GM21423 (cell line): ENCODE results near the gene ZSCAN10.

Source experiments
- ATAC-seq: cut with Tn5 transposase; IDR thresholded peaks from one replicate; pipeline ENCODE4 v1.9.1; 2021; ENCODE audit warnings: mild to moderate bottlenecking, moderate library complexity; ENCODE audit not compliant: unreplicated experiment

ZSCAN10 gene

DNA sequence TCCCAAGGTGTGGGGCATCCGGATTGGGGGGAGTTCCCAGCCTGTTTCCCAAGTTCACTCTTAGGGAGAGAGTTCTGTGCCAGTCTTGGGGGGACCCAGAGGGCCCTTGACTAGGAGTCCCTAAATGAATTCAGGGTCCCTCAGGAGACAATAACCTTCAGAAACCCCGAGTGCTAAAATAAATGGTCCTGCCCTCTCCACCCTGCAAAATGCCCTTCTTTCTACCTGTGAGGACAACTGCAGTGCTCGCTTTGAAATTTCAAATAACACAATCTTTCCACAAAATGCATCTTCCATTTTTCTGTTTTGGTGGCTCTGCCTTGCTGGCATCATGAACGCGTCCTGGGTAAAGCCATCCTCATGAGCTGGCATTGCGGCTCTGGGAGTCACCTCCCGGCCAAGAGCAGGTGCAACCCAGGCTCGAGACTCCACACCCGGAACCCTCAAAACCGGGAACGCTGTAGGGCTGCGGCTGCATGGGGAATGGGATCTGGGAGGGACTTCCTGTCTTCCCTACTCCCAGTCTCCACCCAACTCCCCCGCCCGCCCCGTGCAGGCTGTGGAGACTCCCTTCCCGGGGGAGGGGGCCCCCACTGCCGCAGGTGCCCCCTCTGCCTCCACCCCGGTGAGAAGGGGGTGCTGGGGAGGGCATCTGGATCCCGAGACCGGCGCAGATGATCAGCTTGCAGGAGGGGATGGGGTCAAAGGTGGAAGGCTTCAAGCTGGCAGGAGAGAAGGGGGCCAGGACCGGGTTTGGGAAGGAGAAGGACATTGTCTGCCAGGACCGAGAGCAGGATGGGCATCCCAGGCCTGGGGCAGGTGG lies 13.2 kb upstream of the ZSCAN10 start, which contains the start of gene ZNF205:
Gene ZNF205 (plus strand): TSS at position 529 of the 823 bp plus-strand sequence. CDS start 845 bp downstream, outside the sequence.
- ATAC-seq = no peak

DNA sequence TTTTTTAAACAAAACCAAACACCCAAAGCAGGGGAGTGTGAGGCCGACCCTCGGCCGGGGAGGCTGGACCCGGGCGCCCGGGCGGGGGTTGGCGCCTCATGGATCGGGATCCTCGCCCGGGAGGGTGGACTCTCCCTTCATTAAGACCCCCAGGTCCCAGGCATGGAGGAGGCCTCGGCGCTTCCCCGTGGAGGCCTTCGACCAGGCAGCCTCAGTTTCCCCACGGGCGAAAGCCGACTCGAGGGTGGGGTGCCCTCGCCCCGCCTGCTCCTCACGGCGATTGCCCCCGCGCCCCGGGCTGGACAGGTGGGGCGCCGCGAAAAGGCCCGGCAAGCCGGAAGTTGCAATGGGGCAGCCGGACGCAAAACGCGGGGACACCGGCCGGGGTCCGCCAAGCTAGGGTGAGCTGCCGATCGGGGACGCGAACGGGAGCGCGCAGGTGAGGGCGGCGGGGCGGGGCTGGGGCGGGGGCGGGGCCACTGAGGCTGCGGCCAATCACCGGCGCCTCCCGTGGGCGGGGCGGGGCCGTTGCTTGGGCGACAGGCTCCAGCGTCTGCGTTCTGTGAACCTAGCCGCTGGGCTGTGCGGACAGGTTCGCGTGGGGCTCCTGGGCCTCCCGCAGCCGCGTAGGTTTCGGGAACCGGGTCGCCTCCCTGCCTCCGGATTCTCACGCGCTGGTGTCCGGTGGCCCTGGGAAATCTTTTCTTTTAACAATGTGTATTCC lies 7.3 kb upstream of the ZSCAN10 start:
- peak; percentile 87 for ATAC-seq

GRCh38 chr16:3101841-3102470 lies 2.9 kb upstream of the ZSCAN10 start:
- ATAC-seq = no peak

- no peak for ATAC-seq
Observed at GRCh38 chr16:3101018-3101840, 2.1 kb upstream of the ZSCAN10 start.

- ATAC-seq = peak; percentile 61
Observed at GRCh38 chr16:3099732-3100499, 822 bp upstream of the ZSCAN10 start.

DNA sequence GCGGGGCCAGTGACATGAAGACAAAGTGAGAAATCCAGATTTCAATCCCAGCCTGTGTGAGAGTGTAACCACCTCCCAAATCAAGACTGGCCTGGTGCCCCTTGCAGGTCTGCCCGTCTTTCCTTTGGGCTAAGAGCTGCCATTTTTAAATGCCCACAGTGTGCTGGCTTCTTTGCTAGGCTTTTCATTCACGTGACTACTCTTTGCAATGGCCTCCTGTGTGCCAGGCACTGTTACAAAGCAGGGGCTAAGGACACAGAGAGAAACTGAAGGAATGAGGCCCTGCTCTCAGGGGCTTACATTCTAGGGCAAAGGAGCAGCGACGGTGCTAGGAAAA lies 269 bp upstream of the ZSCAN10 start:
- no peak for ATAC-seq

GRCh38 chr16:3097266-3097665 lies 1.8 kb downstream of the ZSCAN10 start:
- no peak for ATAC-seq

GRCh38 chr16:3096362-3096761 lies 2.7 kb downstream of the ZSCAN10 start:
- no peak for ATAC-seq

DNA sequence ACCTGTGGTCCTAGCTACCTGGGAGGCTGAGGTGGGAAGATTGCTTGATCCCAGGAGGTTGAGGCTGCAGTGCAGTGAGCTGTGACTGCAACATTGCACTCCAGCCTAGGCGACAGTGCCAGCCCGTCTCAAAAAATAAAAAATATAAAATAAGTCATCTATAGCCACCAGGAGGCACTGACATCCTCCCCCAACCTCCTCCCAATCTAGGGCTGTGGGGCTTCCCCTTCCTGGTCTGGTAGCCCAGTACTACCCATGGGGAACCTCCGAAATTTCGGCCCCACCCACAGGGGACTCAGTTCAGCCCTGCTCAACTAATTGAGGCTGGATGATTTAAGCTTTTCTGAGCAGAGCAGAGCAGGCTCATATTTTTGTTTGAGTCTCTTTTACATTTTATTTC lies 3.2 kb downstream of the ZSCAN10 start:
- ATAC-seq = peak; percentile 66

GRCh38 chr16:3094289-3095027 lies 4.6 kb downstream of the ZSCAN10 start:
- no peak for ATAC-seq

GRCh38 chr16:3092501-3092941 lies 6.6 kb downstream of the ZSCAN10 start:
- no peak for ATAC-seq

GRCh38 chr16:3091551-3091950 lies 7.5 kb downstream of the ZSCAN10 start:
- ATAC-seq = no peak

- ATAC-seq = no peak
Observed at GRCh38 chr16:3089717-3090592, 9.1 kb downstream of the ZSCAN10 start.

DNA sequence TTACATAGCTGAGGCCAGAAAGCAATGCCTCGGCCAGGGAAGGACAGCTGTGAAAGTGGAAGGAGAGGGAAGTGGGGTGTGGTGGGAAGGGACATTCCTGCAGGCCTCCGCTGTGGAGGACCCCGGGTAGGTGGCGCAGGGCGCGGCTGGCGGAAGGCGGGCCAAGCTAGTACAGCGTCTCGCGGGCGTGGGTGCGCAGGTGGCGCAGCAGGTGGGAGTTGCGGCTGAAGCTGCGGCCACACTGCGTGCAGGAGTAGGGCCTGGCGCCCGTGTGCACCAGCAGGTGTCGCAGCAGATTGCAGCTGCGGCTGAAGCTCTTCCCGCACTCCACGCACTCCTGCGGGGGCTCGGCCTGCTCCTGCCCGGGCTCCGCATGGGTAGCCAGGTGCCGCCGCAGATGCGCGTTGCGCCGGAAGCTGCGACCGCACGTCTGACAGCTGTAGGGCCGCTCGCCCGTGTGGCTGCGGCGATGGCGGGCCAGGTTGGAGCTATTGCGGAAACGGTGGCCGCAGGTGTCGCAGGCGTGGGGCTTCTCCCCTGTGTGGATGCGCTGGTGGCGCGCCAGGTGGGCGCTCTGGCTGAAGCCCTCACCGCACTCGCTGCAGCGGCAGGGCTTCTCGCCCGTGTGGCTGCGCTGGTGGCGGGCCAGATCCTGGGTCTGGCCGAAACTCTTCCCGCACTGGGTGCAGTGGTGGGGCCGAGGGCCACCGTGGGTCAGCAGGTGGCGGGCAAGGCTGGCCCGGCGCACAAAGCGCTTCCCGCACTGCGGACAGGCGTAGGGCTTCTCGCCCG lies 10.0 kb downstream of the ZSCAN10 start:
- no peak for ATAC-seq

GRCh38 chr16:3088450-3088849 lies 10.6 kb downstream of the ZSCAN10 start:
- no peak for ATAC-seq

- no peak for ATAC-seq
Observed at GRCh38 chr16:3087243-3088235, 11.6 kb downstream of the ZSCAN10 start.
